Brain microvascular endothelial cell (primary cell): Measurements from ENCODE around the gene BMPR1A.

Experiments
- DNase-seq: peaks from one replicate; pipeline ENCODE4 v3.0.0-alpha.2; 2020
- H3K27ac ChIP-seq: fragments of 250-450 bp; sonication (Bioruptor Pico); 2 replicates; pipeline ENCODE4 v1.5.1; 2020; ENCODE audit warnings: mild to moderate bottlenecking, moderate library complexity
- H3K27me3 ChIP-seq: fragments of 250-450 bp; sonication (Bioruptor Pico); replicated peaks from 2 replicates; pipeline ENCODE4 v1.5.1; 2020; ENCODE audit warnings: mild to moderate bottlenecking
- H3K36me3 ChIP-seq: fragments of 250-450 bp; sonication (Bioruptor Pico); replicated peaks from 2 replicates; pipeline ENCODE4 v1.5.1; 2020; ENCODE audit warnings: mild to moderate bottlenecking
- H3K4me3 ChIP-seq: 2 replicates; pipeline ENCODE4 v1.5.1; 2011; ENCODE audit warnings: low read depth, mild to moderate bottlenecking, control low read depth, low read length, moderate library complexity
- in situ Hi-C: cut with HindIII; loops from 2 replicates; pipeline ENCODE4 v1.10.0; 2017; ENCODE audit warnings: low sequenced_read_pairs, low pct_ligation_motif_present
- TF ChIP-seq, protein P1 (sequence below): IDR thresholded peaks from 2 replicates; pipeline ENCODE4 v1.5.1; 2011; ENCODE audit warnings: low read depth, mild to moderate bottlenecking, moderate library complexity, low read length, control low read depth, inconsistent platforms; ENCODE audit errors: missing control alignments

The BMPR1A gene

DNA sequence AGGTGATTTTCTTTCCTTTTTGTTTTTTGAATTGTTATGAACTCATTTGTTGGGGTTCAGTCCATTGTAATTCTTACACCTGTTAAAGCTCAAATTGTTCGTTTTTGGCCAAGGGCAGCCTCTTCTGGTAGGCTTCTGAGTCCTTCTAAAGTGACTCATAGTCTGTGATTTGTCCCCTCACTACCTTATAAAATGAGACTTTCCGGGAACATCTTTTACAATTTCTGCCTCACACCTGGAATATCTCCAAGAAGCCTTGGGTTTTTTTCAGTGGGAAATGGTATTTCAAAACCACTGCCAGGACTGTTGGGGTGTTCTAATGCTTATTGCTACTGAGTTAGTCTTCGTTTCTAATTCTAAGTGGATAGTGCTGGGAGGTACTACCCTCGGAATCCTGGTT is 56.7 kb downstream of the BMPR1A start:
- no peak overlapping the region for H3K4me3 ChIP-seq
- H3K27ac ChIP-seq = no peak overlapping the region
- TF ChIP-seq, protein P1, sequence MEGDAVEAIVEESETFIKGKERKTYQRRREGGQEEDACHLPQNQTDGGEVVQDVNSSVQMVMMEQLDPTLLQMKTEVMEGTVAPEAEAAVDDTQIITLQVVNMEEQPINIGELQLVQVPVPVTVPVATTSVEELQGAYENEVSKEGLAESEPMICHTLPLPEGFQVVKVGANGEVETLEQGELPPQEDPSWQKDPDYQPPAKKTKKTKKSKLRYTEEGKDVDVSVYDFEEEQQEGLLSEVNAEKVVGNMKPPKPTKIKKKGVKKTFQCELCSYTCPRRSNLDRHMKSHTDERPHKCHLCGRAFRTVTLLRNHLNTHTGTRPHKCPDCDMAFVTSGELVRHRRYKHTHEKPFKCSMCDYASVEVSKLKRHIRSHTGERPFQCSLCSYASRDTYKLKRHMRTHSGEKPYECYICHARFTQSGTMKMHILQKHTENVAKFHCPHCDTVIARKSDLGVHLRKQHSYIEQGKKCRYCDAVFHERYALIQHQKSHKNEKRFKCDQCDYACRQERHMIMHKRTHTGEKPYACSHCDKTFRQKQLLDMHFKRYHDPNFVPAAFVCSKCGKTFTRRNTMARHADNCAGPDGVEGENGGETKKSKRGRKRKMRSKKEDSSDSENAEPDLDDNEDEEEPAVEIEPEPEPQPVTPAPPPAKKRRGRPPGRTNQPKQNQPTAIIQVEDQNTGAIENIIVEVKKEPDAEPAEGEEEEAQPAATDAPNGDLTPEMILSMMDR = no peak
- no peaks in the 10 kb centered on the region for H3K36me3 ChIP-seq
- no peaks in the 10 kb centered on the region for H3K27me3 ChIP-seq
- in situ Hi-C loops = no loop called here
- no peak for DNase-seq

DNA sequence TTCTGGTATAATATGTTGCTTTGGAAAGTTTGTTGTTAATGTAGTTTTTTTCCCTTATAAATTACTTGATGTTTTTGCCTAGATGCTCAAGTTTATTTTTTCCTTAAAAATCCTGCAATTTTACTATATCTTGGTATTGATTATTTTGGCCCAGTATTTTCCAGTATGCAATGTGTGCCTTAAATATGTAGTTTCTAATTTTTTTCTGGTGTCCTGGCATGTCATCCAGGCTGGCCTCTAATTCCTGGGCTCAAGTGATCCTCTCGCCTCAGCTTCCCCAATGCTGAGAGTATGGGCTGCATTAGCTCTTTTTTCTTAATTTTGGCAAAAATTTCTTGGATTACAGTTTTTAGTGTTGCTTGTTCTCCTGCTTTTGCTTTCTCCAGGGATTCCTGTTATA is 57.6 kb downstream of the BMPR1A start:
- H3K27ac ChIP-seq = no peak overlapping the region
- TF ChIP-seq, protein P1 = no peak
- no peak overlapping the region for H3K4me3 ChIP-seq
- no peak for DNase-seq
- H3K36me3 ChIP-seq = no peaks in the 10 kb centered on the region
- H3K27me3 ChIP-seq = no peaks in the 10 kb centered on the region
- in situ Hi-C loops = no loop called here

DNA sequence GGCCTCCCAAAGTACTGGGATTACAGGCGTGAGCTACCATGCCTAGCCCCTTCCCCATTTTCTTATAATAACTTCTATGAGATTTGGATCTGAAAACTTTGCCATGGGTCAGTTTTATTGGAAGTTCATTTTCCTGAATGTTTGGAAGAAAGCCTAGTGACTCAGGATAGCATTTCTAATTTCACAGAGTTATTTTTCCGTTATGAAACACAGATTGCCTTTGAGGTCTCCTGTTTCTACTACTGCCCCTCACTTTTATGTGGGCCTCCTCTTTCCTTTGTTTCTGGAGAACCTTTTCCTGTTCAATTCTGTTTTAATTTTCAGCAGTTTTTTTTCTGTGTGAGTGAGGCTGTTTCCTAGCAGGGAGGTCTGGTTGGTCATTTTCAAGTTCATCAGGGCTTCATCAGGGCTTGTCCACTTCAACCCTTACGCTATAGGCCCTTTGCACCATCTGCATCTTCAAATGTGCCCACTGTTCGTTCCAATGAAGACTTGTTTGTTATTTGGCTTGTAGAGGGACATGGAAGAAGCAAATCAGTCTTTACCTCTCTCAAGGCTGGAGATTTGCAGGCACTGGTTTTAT is 58.7 kb downstream of the BMPR1A start:
- Histone ChIP-seq H3K36me3 (no peaks in the 10 kb centered on the region), H3K27me3 (no peaks in the 10 kb centered on the region), H3K27ac (no peak overlapping the region), H3K4me3 (no peak overlapping the region)
- DNase-seq = no peak
- in situ Hi-C loops = no loop called here
- TF ChIP-seq, protein P1 = no peak

DNA sequence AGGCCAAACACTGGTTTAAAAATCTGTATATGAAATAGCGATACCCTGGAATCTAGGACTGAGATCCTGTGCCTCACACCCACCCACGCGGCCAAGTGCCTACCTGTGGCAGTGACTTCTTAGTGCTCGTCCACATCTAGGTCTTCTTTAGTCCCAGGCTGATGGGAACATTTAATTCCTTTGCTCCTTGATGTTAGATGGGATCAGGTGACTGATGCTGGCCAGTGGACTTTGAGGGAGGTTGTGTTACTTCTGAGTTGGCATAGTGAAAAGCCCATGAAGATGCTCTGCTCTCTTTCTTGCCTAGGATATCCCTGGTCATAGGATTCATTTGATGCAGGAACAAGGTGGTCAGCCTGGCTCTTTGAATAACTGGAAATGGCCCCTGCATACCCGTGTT is 59.2 kb downstream of the BMPR1A start:
- Histone ChIP-seq H3K36me3 (no peaks in the 10 kb centered on the region), H3K27ac (no peak overlapping the region), H3K27me3 (no peaks in the 10 kb centered on the region), H3K4me3 (no peak overlapping the region)
- TF ChIP-seq, protein P1 = no peak
- no peak for DNase-seq
- in situ Hi-C loops = no loop called here

DNA sequence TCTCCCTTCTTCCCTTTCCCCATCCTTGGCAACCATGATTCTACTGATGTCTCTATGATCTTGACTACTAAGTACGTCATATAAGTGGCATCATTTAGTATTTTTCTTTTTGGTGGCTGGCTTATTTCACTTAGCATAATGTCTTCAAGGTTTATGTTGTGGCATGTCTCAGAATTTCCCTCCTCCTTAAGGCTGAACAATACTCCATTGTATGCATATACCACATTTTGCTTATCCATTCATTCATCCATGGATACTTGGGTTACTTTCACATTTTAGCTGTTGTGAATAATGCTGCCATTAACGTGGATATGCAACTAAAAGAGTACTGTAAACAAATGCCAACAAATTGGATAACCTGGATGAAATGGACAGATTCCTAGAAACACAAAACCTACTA is 60.8 kb downstream of the BMPR1A start:
- DNase-seq = no peak
- Histone ChIP-seq H3K36me3 (no peaks in the 10 kb centered on the region), H3K27ac (no peak overlapping the region), H3K27me3 (no peaks in the 10 kb centered on the region), H3K4me3 (no peak overlapping the region)
- TF ChIP-seq, protein P1 = no peak
- in situ Hi-C loops = no loop called here

DNA sequence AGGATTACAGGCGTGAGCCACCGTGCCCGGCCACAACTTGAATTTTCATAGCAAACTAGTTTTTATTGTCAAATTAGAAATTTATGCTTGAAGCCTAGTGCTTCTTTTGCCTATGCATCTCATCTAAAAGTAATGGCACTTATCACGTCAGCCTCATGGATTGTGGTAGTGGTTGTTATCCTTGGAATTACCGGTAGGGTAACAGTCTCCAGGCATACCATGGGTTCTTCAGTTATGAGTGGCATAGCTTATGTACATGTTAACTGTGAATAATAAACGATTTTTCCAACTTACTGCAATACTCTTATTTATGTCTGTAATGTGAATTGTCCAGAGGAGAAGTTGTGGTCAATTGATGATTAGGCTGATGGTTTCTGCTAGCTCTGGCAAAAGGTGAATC is 63.1 kb downstream of the BMPR1A start:
- no peaks in the 10 kb centered on the region for H3K36me3 ChIP-seq
- H3K4me3 ChIP-seq = no peak overlapping the region
- peak; percentile 39 for DNase-seq
- TF ChIP-seq, protein P1 = no peak
- no peaks in the 10 kb centered on the region for H3K27me3 ChIP-seq
- H3K27ac ChIP-seq = no peak overlapping the region
- in situ Hi-C loops = no loop called here
